Urothelium cell line (cell line): ENCODE results near the gene ZNF646.
A peak's percentile ranks its signal among the peaks of the same experiment; 100 is the strongest.

Experiments
- DNase-seq: peaks from one replicate; pipeline ENCODE4 v3.0.0; 2011; ENCODE audit warnings: low spot score, mixed read lengths
- FAIRE-seq: peaks from 2 replicates; lab custom pipeline; 2011; peaks lifted over from hg19 to GRCh38; lab: Jason Lieb, UNC

ZNF646 gene

GRCh38 chr16:31108035-31108793 lies 34.0 kb downstream of the ZNF646 start, which contains the start of gene BCKDK:
TSS of gene BCKDK (plus strand) at chr16:31108386. CDS start at chr16:31109224, 838 bp downstream.
- FAIRE-seq (no peak), DNase-seq (peak; percentile 84)

GRCh38 chr16:31108794-31109558 lies 34.8 kb downstream of the ZNF646 start:
- no peak for FAIRE-seq
- DNase-seq: no peak

- no peak for FAIRE-seq
- DNase-seq: no peak
Measured at GRCh38 chr16:31109622-31110021, 35.4 kb downstream of the ZNF646 start.

GRCh38 chr16:31110106-31111034 lies 36.1 kb downstream of the ZNF646 start:
- FAIRE-seq: no peak
- DNase-seq: no peak

GRCh38 chr16:31111881-31112466 lies 37.8 kb downstream of the ZNF646 start:
- DNase-seq (no peak), FAIRE-seq (no peak)

- FAIRE-seq (no peak), DNase-seq (no peak)
Measured at GRCh38 chr16:31112711-31113110, 38.5 kb downstream of the ZNF646 start.

- DNase-seq (no peak), FAIRE-seq (no peak)
Measured at GRCh38 chr16:31113121-31114120, 39.2 kb downstream of the ZNF646 start.

GRCh38 chr16:31114468-31114867 lies 40.2 kb downstream of the ZNF646 start:
- DNase-seq: no peak
- FAIRE-seq: no peak

- FAIRE-seq (no peak), DNase-seq (peak; percentile 94)
Measured at GRCh38 chr16:31117384-31118222, 43.4 kb downstream of the ZNF646 start, which contains the start of gene KAT8. TSS of gene KAT8 (plus strand) at chr16:31117664. CDS start at chr16:31117682, 18 bp downstream.

GRCh38 chr16:31118223-31119155 lies 44.3 kb downstream of the ZNF646 start:
- DNase-seq (no peak), FAIRE-seq (no peak)

- DNase-seq (no peak), FAIRE-seq (no peak)
Measured at GRCh38 chr16:31120129-31120528, 45.9 kb downstream of the ZNF646 start.

- FAIRE-seq: no peak
Measured at GRCh38 chr16:31125844-31126243, 51.6 kb downstream of the ZNF646 start.

GRCh38 chr16:31127182-31127581 lies 53.0 kb downstream of the ZNF646 start:
- FAIRE-seq (no peak), DNase-seq (no peak)

More at GRCh38 chr16:31125844-31126243, 51.6 kb downstream of the ZNF646 start:
- DNase-seq: no peak

GRCh38 chr16:31128711-31129567 lies 54.7 kb downstream of the ZNF646 start:
- DNase-seq (no peak), FAIRE-seq (no peak)

GRCh38 chr16:31129568-31130335 lies 55.5 kb downstream of the ZNF646 start:
- no peak for FAIRE-seq
- DNase-seq: no peak
